GM21619 (cell line): ENCODE data around the gene TSPO.

Experiments
- ATAC-seq: cut with Tn5 transposase; IDR thresholded peaks from one replicate; pipeline ENCODE4 v1.9.1; 2021; ENCODE audit not compliant: unreplicated experiment

The TSPO gene

GRCh38 chr22:43174941-43175531, 23.7 kb downstream of the TSPO start:
- no peak for ATAC-seq

GRCh38 chr22:43176090-43176489, 24.7 kb downstream of the TSPO start:
- no peak for ATAC-seq

GRCh38 chr22:43177479-43177878, 26.1 kb downstream of the TSPO start:
- ATAC-seq, result no peak

- ATAC-seq, result no peak
Measured at GRCh38 chr22:43179146-43179910, 28.0 kb downstream of the TSPO start.

- ATAC-seq, result no peak
Measured at GRCh38 chr22:43179911-43180195, 28.5 kb downstream of the TSPO start.

GRCh38 chr22:43180670-43181069, 29.3 kb downstream of the TSPO start:
- no peak for ATAC-seq

- no peak for ATAC-seq
Measured at GRCh38 chr22:43181321-43182076, 30.1 kb downstream of the TSPO start.

- ATAC-seq, result no peak
Measured at GRCh38 chr22:43182118-43182517, 30.8 kb downstream of the TSPO start.

- ATAC-seq, result no peak
Measured at GRCh38 chr22:43182726-43183125, 31.4 kb downstream of the TSPO start.

- ATAC-seq, result no peak
Measured at GRCh38 chr22:43183496-43184277, 32.3 kb downstream of the TSPO start.

GRCh38 chr22:43185860-43186261, 34.5 kb downstream of the TSPO start:
- ATAC-seq, result no peak

- peak; percentile 48 for ATAC-seq
Measured at GRCh38 chr22:43186272-43187170, 35.2 kb downstream of the TSPO start, which contains the start of gene TTLL12. Gene TTLL12 (minus strand): TSS chr22:43187134. CDS start chr22:43187069, 65 bp downstream.

- peak; percentile 69 for ATAC-seq
Measured at GRCh38 chr22:43187171-43188099, 36.1 kb downstream of the TSPO start.

GRCh38 chr22:43188829-43189545, 37.6 kb downstream of the TSPO start:
- ATAC-seq, result no peak

- no peak for ATAC-seq
Measured at GRCh38 chr22:43191831-43192230, 40.5 kb downstream of the TSPO start.

GRCh38 chr22:43197271-43197941, 46.0 kb downstream of the TSPO start:
- ATAC-seq, result no peak

GRCh38 chr22:43198126-43198525, 46.8 kb downstream of the TSPO start:
- ATAC-seq, result no peak

GRCh38 chr22:43198936-43199335, 47.6 kb downstream of the TSPO start:
- ATAC-seq, result no peak
